GM21737 (cell line): ENCODE measurements around the gene DDN.
A peak's percentile ranks its signal among the peaks of the same experiment; 100 is the strongest.

Experiments used
- ATAC-seq: cut with Tn5 transposase; IDR thresholded peaks from one replicate; pipeline ENCODE4 v1.9.1; 2021; ENCODE audit warnings: mild to moderate bottlenecking, moderate library complexity; ENCODE audit not compliant: unreplicated experiment

Gene DDN

GRCh38 chr12:49032276-49032675 lies 33.1 kb upstream of the DDN start:
- no peak for ATAC-seq

GRCh38 chr12:49031573-49032161 lies 32.5 kb upstream of the DDN start:
- no peak for ATAC-seq

GRCh38 chr12:49030714-49031572 lies 31.8 kb upstream of the DDN start:
- no peak for ATAC-seq

GRCh38 chr12:49030119-49030518 lies 30.9 kb upstream of the DDN start:
- ATAC-seq: no peak

GRCh38 chr12:49028666-49029275 lies 29.6 kb upstream of the DDN start:
- no peak for ATAC-seq

GRCh38 chr12:49027846-49028555 lies 28.8 kb upstream of the DDN start:
- no peak for ATAC-seq

- no peak for ATAC-seq
Observed at GRCh38 chr12:49026678-49027480, 27.7 kb upstream of the DDN start.

- no peak for ATAC-seq
Observed at GRCh38 chr12:49026101-49026500, 26.9 kb upstream of the DDN start.

- no peak for ATAC-seq
Observed at GRCh38 chr12:49025463-49025862, 26.3 kb upstream of the DDN start.

- no peak for ATAC-seq
Observed at GRCh38 chr12:49024543-49024942, 25.4 kb upstream of the DDN start.

GRCh38 chr12:49023812-49024211 lies 24.6 kb upstream of the DDN start:
- no peak for ATAC-seq

- no peak for ATAC-seq
Observed at GRCh38 chr12:49022558-49023178, 23.5 kb upstream of the DDN start.

GRCh38 chr12:49021292-49021915 lies 22.2 kb upstream of the DDN start:
- no peak for ATAC-seq

- ATAC-seq: no peak
Observed at GRCh38 chr12:49020441-49020840, 21.3 kb upstream of the DDN start.

- ATAC-seq: no peak
Observed at GRCh38 chr12:49019443-49020324, 20.5 kb upstream of the DDN start.

GRCh38 chr12:49019120-49019430 lies 19.9 kb upstream of the DDN start:
- no peak for ATAC-seq

GRCh38 chr12:49018261-49019119 lies 19.3 kb upstream of the DDN start, which contains the start of gene PRKAG1:
Gene PRKAG1 (minus strand): TSS chr12:49018776. CDS start chr12:49018740, 36 bp downstream.
- ATAC-seq: peak; percentile 81

GRCh38 chr12:49017891-49018260 lies 18.7 kb upstream of the DDN start:
- ATAC-seq: peak; percentile 16
